ENCODE data around the gene HES6.
A peak's percentile ranks its signal among the peaks of the same experiment; 100 is the strongest.

The HES6 gene

DNA sequence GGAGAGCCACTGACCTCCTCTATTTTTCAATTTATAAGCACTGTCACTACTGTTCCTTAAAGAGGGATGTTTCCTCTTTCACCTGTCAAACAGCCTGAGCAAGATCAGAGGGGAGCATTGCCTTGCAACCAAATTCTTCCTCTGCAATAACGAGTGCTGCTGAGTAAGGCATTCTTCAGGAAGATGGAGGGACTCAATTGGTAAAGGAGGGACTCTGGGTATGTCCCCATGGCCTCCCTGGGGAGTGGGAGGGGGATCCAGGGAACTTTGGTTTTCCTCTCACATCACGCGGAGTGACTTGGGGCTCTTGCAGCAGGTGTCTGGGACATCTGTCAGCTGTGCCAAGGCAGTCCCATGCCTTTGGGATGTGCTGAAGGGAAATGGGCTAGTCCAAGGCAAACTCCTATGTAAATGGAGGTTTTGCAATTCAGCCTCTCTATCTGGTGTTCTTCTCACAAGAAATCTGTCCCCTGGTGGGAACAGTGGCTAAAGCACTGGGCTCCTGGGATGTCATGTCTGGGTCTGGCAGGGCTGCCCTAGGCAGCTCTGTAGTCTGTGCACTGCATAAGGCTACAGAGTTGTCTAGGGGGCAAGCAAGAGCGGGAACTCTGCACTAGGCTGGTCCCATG, 14.4 kb upstream of the HES6 start:
- H3K36me3 Mint-ChIP-seq (ENCODE audit: low read depth), result peaks cover 12% of the 10 kb centered on the region
- no peak overlapping the region for H3K27ac Mint-ChIP-seq
- H3K9me3 Mint-ChIP-seq, result no peaks in the 10 kb centered on the region
- no peak for TF ChIP-seq CTCF (IDR thresholded peaks at IDR 0.05)
- H3K4me1 Mint-ChIP-seq, result peaks cover 32% of the 10 kb centered on the region
- no peak overlapping the region for H3K4me3 Mint-ChIP-seq
- no peak for DNase-seq
- H3K27me3 Mint-ChIP-seq (ENCODE audit: low read depth, poor library complexity), result peaks cover 3% of the 10 kb centered on the region

DNA sequence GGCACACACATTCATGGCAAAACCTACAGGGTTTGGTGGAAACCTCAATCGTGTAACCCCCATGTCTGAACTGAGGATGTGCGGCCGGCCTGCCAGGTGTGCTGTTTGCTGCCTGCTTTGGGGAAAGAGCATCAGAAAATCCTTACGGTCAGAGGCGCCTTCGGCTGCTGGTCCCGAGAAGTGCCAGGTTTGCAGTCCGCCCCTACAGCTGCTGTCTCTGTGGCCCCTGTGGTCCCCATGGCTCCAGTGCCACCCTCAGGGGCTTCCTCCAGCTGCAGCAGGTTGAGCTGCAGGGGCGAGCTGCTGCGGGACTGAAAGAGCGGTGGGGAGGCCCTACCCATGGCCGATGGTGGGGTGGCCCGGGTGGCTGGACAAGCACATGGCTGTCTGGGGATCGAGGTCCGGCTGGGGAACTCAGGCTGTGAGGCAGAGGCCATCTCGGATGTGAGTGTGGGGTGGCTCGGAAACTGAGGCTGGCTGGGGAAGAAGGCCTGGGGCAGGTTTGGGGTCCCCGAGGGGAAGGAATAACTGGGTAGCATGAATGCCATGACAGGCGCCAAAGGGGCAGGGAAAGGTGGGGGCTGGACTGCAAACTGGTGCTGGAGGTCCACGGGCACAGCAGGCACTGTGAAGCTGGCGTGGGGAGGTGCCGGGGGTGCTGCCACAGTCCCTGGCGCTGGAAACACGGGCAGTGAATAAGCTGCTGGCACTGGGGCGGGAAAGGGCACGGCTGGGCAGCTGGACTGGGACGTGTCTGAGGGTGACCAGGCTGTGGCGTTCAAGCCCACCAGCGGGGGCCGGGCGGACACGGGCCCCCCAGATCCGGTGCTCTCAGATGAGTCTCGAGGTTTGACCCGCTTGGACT, 13.2 kb upstream of the HES6 start:
- no peak overlapping the region for H3K4me3 Mint-ChIP-seq
- no peak for TF ChIP-seq CTCF (IDR thresholded peaks at IDR 0.05)

GRCh38 chr2:238251986-238252385, 12.1 kb upstream of the HES6 start:
- Mint-ChIP-seq H3K27me3 (ENCODE audit: low read depth, poor library complexity) (peaks cover 3% of the 10 kb centered on the region), H3K4me1 (peaks cover 37% of the 10 kb centered on the region), H3K36me3 (ENCODE audit: low read depth) (peaks cover 15% of the 10 kb centered on the region), H3K9me3 (no peaks in the 10 kb centered on the region), H3K27ac (no peak overlapping the region), H3K4me3 (no peak overlapping the region)
- no peak for DNase-seq
- no peak for TF ChIP-seq CTCF (IDR thresholded peaks at IDR 0.05)

More for the DNA sequence above, 13.2 kb upstream of the HES6 start:
- Mint-ChIP-seq H3K36me3 (ENCODE audit: low read depth) (peaks cover 14% of the 10 kb centered on the region), H3K9me3 (no peaks in the 10 kb centered on the region), H3K4me1 (peaks cover 31% of the 10 kb centered on the region), H3K27me3 (ENCODE audit: low read depth, poor library complexity) (peaks cover 3% of the 10 kb centered on the region), H3K27ac (no peak overlapping the region)
- DNase-seq, result no peak

GRCh38 chr2:238251331-238251730, 11.5 kb upstream of the HES6 start:
- Mint-ChIP-seq H3K4me3 (no peak overlapping the region), H3K9me3 (no peaks in the 10 kb centered on the region), H3K27me3 (ENCODE audit: low read depth, poor library complexity) (peaks cover 3% of the 10 kb centered on the region), H3K27ac (peak overlapping the region; percentile 61), H3K36me3 (ENCODE audit: low read depth) (peaks cover 20% of the 10 kb centered on the region), H3K4me1 (peaks cover 38% of the 10 kb centered on the region)
- TF ChIP-seq CTCF (IDR thresholded peaks at IDR 0.05), result no peak
- DNase-seq, result no peak

- DNase-seq, result no peak
- H3K4me3 Mint-ChIP-seq, result no peak overlapping the region
- peaks cover 24% of the 10 kb centered on the region for H3K36me3 Mint-ChIP-seq (ENCODE audit: low read depth)
- no peak for TF ChIP-seq CTCF (IDR thresholded peaks at IDR 0.05)
- peaks cover 3% of the 10 kb centered on the region for H3K27me3 Mint-ChIP-seq (ENCODE audit: low read depth, poor library complexity)
- H3K4me1 Mint-ChIP-seq, result peaks cover 42% of the 10 kb centered on the region
- H3K27ac Mint-ChIP-seq, result peak overlapping the region; percentile 61
- H3K9me3 Mint-ChIP-seq, result no peaks in the 10 kb centered on the region
Observed at GRCh38 chr2:238250896-238251295, 11.1 kb upstream of the HES6 start.

Measured in nephron progenitor cell (in vitro differentiated cells).